ENCODE data around the gene NHEJ1.

The NHEJ1 gene

DNA sequence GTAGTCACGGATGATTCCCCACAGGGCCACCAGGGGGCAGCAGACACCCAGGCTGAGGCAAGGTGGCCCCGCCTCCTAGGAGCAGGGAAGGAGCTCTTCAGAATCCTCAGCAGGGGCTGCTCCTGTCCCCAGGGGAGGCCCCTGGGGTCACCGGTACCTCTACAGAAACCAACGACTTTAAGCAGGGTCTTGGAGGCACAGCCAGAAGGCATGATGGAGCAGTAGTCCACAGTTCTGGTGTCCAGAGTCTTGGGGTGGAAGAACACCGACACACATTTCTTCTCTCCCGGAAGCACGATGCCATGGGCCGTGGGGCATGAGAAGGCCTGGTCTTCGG, 130.8 kb downstream of the NHEJ1 start:
- peak; percentile 85 for DNase-seq (ENCODE audit: low spot score)

GRCh38 chr2:219028996-219029828, 131.4 kb downstream of the NHEJ1 start:
- DNase-seq (ENCODE audit: low spot score), result no peak

GRCh38 chr2:219028141-219028540, 132.5 kb downstream of the NHEJ1 start:
- no peak for DNase-seq (ENCODE audit: low spot score)

GRCh38 chr2:219027511-219028055, 133.0 kb downstream of the NHEJ1 start:
- no peak for DNase-seq (ENCODE audit: low spot score)

GRCh38 chr2:219026946-219027345, 133.7 kb downstream of the NHEJ1 start:
- DNase-seq (ENCODE audit: low spot score), result no peak

GRCh38 chr2:219025637-219026585, 134.7 kb downstream of the NHEJ1 start:
- DNase-seq (ENCODE audit: low spot score), result no peak

Small RNA genes lying within 50 kb of the gene (small RNA-seq; reads per million reads assigned to genes)
- gene MIR3131 (0 reads per million in 2 experiments), gene RN7SL764P (0 to 0.04 reads per million in 2 experiments)
